GM19351 (cell line): Measurements from ENCODE around the gene SMIM1.
A peak's percentile ranks its signal among the peaks of the same experiment; 100 is the strongest.
"Not testable (repeated sequence)": the region's sequence is repeated elsewhere in the genome, so short reads cannot be mapped to it uniquely, and the experiment has no call there.

Experiments
- ATAC-seq: cut with Tn5 transposase; IDR thresholded peaks from one replicate; pipeline ENCODE4 v1.9.1; 2021; ENCODE audit warnings: mild to moderate bottlenecking, moderate library complexity; ENCODE audit not compliant: unreplicated experiment

The SMIM1 gene

GRCh38 chr1:3789421-3790300 is 17.1 kb downstream of the SMIM1 start:
- ATAC-seq, result no peak

- no peak for ATAC-seq
Measured at GRCh38 chr1:3790500-3790923, 18.0 kb downstream of the SMIM1 start.

DNA sequence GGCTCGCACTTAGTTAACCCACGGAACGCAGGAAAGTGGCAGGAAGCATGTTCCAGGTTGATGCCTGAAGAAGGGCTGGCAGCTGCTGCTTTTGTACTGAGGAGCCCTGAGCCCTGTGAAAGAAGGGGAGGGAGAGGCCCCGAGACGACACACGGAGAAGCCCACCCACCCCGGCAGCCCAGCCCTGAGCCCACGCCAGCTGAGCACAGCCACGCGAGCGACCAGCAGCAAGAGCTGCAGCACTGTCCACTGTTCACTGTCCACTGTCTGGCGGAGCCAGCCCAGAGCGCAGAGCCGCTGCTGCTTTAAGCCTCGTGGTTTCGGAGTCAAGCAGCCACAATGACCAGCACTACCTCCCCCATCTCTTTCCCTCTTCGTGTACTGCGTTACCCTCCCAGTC is 18.4 kb downstream of the SMIM1 start:
- ATAC-seq, result no peak

DNA sequence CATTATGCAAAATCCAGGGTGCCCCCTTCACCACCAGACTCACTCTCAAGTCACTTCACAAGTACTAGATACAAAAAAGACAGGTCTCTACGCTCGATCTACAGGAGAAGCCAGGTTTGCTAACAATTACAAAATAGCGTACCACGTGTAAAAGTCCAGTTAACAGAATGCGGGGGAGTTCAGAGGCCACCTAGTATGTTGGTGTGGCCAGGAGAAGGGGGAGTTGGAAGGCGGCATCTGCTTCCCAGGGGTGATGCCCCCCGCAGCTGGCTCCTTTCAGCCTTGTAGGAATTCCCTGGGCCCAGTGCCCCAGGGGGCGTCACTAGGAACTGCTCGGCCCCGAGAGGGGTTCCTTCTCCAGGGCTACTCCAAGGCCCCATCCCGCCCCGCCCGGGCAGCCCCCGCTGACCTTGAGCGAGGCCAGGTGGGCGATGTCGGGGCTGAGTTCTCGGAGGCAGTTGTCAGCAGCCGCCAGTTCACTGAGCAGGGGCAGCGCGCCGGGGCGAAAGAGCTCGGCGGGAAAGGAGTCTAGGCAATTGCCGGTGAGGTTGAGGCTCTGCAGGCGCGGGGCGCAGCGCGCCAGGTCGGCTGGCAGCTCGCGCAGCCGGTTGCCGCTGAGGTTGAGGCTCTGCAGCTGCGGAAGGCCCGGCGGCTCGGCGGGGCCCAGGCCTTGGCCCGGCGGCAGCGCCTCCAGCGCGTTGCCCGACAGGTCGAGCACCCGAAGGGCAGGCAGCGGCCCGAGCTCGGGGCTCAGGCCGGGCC is 23.1 kb downstream of the SMIM1 start:
- ATAC-seq, result peak; percentile 19

DNA sequence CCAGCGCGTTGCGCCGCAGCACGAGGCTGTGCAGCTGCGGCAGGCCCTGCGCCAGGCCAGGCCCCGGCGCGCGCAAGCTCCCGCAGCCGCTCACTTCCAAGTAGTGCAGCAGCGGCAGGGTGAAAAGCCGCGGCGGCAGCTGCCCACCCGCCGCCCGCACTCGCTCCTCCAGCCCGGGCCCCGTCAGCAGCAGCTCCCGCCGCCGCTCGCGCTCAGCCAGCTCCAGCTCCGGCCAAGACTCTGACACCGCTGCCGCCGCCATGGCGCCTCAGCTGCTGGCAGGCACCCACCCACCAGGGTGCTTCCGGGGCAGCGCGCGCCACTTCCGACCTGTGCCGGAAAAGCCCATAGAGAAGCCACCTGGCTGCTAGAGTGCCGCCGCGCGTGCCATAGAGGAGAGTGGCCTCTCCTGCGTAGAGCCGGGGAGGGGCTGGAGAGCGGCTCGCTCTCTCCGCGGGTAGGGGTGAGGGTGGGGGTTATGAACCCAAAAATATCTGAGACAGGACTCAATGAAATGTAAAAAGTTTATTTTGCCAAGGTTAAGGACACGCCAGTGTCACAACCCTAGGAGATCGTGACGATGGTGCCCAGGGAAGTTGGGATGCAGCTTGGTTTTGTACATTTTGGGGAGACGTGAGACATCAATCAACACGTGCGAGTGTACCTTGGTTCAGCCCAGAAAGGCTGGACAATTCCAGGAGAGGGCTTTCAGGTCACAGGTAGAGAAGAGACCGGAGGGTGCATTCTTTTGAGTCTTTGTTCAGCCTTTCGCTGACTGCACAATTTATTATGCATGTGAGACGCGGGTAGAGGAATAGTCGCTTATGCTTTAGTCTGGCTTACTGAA is 23.9 kb downstream of the SMIM1 start, which contains the start of gene LRRC47:
Gene LRRC47 (minus strand): TSS at position 284 of the 847 bp plus-strand sequence. CDS start 22 bp downstream, at position 262.
- peak; percentile 98 for ATAC-seq

- no peak for ATAC-seq
Measured at GRCh38 chr1:3799976-3800685, 27.6 kb downstream of the SMIM1 start.

GRCh38 chr1:3800795-3801194 is 28.2 kb downstream of the SMIM1 start:
- not testable (repeated sequence) for ATAC-seq

GRCh38 chr1:3803905-3804626 is 31.5 kb downstream of the SMIM1 start:
- no peak for ATAC-seq

DNA sequence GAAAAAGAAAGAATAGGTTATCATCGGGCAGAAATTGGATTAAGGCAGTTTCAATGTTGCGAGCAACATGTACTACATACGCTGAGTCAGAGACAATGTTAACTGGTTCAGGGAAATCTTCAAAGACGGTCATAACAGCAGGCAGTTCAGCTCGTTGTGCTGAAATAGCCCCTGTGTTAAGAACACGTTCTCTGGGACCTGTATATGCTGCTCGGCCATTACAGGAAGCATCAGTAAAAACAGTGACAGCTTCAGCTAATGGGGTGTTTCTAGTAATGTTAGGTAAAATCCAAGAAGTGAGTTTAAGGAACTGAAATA is 32.0 kb downstream of the SMIM1 start:
- not testable (repeated sequence) for ATAC-seq

DNA sequence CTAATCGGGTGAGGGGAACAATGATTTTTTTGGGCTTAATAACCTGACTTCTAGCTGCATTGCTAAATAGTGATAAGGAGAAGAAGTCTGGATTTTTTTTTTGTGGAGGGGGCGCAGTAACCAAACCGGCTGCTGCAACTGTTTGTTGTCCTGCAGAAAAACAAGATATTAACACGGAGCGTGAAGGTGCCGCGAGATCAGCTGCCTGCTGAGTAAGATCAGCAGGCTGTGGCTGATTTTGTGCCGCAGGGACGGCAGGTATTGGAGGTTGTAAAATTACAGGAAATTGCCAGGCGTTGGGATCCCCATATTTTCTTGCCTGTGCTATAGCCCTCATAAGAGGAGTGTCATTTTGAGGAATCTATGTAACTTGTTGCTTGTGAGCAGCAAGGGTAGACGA is 32.5 kb downstream of the SMIM1 start:
- ATAC-seq, result no peak

- no peak for ATAC-seq
Measured at GRCh38 chr1:3807769-3808168, 35.2 kb downstream of the SMIM1 start.

- ATAC-seq, result no peak
Measured at GRCh38 chr1:3809680-3810079, 37.1 kb downstream of the SMIM1 start.

DNA sequence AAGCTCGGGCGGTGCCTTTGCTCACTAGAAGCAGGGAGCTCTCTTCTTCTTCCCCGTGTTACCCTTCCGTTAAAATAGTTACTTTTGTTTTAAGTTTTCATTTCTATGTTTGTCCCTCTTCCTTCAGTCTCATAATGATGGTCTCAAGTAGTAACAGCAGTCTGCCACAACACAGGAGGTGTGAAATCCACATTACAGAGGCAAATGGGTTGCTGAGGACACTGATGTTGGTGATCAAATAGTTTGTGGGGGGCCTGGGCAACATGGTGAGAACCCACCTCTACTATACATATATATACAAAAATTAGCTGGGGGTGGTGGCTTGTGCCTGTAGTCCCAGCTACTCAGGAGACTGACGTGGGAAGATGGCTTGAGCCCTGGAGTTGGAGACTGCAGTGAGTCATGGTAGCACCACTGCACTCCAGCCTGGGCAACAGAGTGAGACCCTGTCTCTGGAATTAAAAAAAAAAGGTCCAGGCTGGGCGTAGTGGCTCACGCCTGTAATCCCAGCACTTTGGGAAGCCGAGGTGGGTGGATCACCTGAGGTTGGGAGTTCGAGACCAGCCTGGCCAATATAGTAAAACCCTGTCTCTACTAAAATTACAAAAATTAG is 37.7 kb downstream of the SMIM1 start:
- ATAC-seq, result not testable (repeated sequence)

- ATAC-seq, result no peak
Measured at GRCh38 chr1:3811595-3811911, 39.0 kb downstream of the SMIM1 start.

- no peak for ATAC-seq
Measured at GRCh38 chr1:3814065-3814464, 41.5 kb downstream of the SMIM1 start.

DNA sequence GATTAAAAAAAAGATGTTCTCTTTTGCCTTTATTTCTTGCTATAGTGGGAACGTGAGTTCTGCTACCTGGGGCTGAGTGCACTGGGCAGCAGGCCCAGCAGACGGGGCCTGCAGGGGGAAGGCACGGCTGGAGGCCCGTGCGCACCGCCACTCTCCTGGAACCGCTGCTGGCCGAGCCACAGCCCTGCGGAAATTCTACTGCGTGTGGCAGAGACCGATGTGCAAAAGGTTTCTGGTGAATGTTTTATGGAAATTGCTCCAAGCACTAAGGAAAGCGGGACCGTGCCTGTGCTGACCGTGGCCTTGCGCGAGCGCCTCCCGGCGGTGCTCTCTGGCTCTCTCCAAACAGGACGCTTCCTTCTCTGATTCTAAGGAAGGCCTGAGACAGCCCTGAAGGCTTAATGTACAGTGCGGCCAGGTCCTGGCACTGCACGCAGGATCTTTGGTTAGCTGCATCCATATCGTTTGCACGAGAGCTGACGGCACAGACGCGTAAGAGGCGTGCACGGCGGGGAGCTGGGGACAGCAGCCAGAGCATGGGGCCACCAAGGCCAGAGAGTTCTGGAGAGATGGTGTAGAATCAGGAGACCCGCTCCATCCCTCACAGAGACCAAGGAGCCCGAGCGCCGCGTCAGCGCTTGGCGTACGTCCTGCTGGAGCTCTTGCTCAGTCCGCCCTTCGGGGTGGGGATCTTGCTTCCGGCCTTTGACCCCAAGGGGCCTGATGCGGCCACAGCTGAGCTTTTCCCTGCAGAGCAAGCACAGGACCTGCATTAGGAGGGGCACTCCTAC is 42.4 kb downstream of the SMIM1 start:
- ATAC-seq, result no peak

- ATAC-seq, result no peak
Measured at GRCh38 chr1:3816331-3817137, 44.0 kb downstream of the SMIM1 start.

DNA sequence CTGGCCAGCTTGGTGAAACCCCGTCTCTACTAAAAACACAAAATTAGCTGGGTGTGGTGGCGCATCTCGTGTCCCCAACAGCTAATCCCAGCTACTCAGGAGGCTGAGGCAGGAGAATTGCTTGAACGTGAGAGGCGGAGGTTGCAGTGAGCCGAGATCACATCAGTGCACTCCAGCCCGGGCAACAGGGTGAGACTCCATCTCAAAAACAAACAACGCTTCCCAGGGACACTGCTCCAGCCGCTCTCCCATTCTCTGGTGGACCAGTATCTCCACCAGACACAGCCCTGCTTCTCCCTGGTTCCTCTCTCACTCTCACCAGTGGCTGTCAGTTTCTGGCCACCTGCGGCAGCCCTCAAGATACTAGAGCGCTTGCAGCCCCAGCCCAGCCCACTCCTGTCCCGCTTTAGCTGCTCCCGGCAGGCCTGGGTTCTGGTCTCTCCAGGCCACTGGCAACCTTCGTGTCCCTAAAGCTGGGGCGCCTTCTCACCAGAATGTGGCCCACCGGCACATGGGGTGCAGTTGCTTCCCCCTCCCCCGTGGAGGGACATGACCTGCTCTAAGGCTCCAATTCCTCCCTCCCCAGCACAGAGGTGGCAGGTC is 44.7 kb downstream of the SMIM1 start:
- ATAC-seq, result no peak
